HG03442 (cell line): ENCODE measurements around the gene TMEM145.
"Not testable (repeated sequence)": the region's sequence is repeated elsewhere in the genome, so short reads cannot be mapped to it uniquely, and the experiment has no call there.

ENCODE experiments used
- ATAC-seq: cut with Tn5 transposase; IDR thresholded peaks from one replicate; pipeline ENCODE4 v1.9.1; 2021; ENCODE audit warnings: mild to moderate bottlenecking, moderate library complexity; ENCODE audit not compliant: unreplicated experiment

The TMEM145 gene

DNA sequence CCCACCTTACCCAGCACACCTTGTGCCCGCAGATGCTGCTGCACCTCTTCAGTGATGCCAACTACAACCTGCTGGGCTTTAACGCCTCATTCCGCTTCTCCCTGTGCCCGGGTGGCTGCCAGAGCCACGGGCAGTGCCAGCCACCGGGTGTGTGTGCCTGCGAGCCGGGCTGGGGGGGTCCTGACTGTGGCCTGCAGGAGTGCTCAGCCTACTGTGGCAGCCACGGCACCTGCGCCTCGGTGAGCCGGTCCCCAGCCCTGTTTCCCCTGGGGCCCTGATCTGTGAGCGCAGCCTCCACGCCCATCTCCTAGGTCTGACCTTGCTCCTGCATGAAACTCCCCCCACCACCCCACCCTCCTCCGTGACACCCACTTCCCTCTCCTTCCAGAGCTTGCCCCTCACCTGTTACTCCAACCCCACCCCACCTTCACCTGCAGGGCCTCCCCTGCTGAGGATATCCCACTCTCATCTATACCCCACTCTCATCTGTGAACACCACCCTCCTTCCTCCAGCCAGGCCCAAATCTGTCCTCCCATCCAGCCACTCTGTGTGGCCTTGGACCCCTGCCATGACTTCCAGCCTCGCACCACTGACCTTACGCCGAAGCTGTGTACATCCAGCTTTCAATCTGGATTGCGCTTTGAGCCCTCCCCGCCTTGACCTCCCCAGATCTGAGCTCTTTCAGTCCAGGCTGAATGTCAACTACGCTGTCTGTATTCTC is 21.0 kb downstream of the TMEM145 start:
- no peak for ATAC-seq

DNA sequence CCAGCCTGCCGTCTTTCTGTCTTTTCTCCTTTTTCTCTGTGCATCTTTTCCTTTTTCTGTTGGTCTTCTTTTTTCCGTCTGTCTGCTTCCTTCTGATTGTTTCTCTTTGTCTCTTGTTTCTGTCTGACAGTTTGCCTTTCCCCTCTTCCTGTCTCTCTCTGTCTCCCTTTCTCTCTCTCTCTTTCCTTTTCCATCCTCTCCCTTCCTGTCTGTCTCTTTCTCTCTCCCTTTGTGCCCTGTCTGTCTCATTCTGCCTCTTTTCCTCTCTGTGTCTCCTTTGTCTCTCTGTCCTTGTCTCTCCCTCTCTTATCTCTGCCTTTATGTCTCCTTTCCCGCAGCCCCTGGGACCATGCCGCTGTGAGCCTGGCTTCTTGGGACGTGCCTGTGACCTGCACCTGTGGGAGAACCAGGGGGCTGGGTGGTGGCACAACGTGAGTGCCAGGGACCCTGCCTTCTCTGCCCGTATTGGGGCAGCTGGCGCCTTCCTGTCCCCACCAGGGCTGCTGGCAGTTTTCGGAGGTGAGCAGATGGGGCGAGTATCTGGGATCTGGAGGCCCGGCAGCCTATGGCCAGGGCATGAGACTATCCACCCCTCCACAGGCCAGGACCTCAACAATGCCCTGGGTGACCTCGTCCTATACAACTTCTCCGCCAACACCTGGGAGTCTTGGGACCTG is 21.7 kb downstream of the TMEM145 start:
- ATAC-seq: no peak

DNA sequence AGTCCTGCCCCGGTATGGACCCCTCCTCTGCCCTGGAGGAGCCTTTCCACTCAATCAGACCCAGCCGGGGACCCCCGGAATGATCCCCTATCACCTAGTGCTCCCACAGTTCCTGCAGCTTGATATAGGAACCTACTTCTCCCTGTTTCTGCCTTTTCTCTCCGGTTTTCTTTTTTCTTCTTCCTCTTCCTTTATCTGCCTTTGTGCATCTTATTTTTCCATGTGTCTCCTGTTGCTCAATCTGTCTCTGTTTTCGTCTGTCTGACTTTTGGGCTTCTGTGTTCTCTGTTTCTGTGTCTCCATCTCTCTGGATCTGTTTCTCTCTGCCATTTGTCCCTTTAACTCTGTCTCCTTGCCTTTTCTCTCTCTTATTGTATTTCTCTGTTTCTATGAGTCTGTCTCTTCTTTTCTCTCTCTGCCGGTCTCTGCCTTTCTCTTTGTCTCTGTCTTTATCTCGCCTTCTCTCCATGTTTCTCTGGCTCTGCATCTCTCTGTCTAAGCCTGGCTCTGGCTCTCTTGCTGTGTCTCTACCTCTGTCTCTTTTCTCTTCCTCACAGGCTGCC is 22.3 kb downstream of the TMEM145 start:
- ATAC-seq: no peak

- ATAC-seq: no peak
Observed at GRCh38 chr19:42335971-42336370, 22.9 kb downstream of the TMEM145 start.

DNA sequence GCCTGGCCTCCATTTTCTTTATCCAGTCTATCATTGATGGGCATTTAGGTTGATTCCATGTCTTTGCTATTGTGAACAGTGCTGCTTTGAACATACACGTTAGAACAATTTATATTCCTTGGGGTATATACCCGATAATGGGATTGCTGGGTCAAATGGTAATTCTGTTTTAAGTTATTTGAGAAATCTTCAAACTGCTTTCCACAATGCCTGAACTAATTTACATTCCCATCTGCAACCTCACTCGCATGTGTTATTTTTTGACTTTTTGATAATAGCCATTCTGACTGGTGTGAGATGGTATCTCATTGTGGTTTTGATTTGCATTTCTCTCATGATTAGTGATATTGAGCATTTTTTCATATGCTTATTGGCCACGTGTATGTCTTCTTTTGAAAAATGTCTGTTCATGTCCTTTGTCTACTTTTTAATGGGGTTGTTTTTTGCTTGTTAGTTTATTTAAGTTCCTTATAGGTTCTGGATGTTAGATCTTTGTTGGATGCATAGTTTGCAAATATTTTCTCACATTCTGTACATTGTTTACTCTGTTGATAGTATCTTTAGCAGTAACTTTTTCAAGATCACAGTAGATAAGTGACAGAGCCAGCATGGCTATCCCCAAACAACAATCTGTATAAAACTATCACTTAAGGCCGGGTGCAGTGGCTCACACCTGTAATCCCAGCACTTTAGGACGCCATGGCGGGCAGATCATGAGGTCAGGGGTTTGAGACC is 26.2 kb downstream of the TMEM145 start:
- not testable (repeated sequence) for ATAC-seq

- not testable (repeated sequence) for ATAC-seq
Observed at GRCh38 chr19:42339922-42340321, 26.8 kb downstream of the TMEM145 start.

DNA sequence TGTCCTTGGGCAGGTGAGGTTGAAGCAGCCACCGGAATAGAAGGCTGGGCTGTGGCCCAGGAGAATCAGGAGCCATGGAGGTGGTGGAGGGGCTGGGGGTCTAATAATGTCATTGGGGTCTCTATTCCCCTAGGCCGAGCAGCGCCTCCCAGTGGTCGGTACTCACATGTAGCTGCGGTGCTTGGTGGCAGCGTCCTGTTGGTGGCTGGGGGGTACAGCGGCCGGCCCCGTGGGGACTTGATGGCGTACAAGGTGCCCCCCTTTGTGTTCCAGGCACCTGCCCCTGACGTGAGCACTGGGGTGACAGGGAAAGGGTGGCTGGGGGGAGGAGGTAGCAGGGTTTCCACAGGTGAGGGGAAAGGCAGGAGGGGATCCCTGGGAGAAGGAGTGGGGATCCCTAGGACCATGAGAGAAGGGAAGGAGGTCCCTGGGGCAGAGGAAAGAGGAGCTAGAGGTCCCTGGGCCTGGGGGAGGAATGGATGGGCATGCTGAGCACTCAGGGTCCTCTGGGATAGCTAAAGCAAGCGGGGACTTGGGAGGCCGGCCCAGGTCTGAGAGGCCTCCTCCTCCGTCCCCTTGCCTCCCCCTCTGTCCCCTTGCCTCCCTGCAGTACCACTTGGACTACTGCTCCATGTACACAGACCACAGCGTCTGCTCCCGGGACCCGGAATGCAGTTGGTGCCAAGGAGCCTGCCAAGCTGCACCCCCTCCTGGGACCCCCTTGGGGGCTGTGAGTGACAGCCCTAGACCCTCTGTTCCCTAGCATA is 30.4 kb downstream of the TMEM145 start:
- ATAC-seq: no peak

GRCh38 chr19:42344336-42344893 is 31.3 kb downstream of the TMEM145 start:
- no peak for ATAC-seq

- ATAC-seq: no peak
Observed at GRCh38 chr19:42345191-42345812, 32.2 kb downstream of the TMEM145 start.

GRCh38 chr19:42348211-42348610 is 35.1 kb downstream of the TMEM145 start:
- ATAC-seq: no peak

- no peak for ATAC-seq
Observed at GRCh38 chr19:42349378-42350107, 36.4 kb downstream of the TMEM145 start.

GRCh38 chr19:42350417-42350816 is 37.3 kb downstream of the TMEM145 start:
- no peak for ATAC-seq

- ATAC-seq: no peak
Observed at GRCh38 chr19:42351079-42351735, 38.1 kb downstream of the TMEM145 start.

DNA sequence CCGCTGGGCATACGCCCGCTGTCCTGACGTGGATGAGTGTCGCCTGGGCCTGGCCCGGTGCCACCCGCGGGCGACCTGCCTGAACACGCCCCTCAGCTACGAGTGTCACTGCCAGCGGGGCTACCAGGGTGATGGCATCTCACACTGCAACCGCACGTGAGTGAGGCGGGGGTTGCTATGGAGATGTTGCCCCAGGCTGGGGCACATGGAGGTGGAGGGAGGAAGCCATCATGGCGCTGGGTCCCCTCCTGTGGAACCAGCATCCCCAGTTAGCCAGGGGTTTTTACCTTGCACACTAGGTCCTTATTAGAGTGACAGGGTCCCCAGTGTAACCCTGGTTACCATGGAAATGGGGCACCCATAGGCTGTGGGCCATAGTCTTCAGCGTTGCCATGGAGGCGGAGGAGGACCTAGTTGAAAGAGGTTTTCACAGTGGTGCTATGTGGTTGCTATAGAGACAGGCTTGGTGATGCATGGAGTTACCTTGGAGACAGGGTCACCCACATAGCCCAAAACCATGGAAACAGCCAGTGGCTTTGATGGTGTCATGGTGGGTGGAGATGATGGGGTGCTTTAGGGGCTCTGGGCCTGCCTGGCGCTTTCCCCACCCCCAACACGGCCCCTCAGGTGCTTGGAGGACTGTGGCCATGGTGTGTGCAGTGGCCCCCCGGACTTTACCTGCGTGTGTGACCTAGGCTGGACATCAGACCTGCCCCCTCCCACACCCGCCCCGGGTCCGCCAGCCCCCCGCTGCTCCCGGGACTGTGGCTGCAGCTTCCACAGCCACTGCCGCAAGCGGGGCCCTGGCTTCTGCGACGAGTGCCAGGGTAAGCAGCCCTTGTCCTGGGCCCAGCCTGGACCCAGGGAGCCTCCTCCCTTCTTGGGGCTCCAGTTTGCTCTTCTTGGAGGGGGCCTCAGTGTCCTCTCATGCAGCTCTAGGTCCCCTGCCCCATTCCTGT is 39.5 kb downstream of the TMEM145 start:
- ATAC-seq: no peak

- ATAC-seq: no peak
Observed at GRCh38 chr19:42353341-42354015, 40.4 kb downstream of the TMEM145 start.

DNA sequence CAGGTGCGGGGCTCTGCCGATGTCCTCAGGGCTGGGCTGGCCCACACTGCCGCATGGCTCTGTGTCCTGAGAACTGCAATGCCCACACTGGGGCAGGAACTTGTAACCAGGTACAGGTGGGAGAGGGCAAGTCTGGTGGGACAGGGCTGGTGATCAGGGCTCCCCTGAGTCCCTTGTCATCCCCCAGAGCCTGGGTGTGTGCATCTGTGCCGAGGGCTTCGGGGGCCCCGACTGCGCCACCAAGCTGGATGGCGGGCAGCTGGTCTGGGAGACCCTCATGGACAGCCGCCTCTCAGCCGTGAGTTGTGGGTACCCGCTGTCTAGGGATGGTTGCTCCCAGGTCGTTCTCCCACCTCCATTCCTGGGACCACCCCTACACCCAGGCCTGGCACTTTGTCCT is 42.8 kb downstream of the TMEM145 start:
- no peak for ATAC-seq

DNA sequence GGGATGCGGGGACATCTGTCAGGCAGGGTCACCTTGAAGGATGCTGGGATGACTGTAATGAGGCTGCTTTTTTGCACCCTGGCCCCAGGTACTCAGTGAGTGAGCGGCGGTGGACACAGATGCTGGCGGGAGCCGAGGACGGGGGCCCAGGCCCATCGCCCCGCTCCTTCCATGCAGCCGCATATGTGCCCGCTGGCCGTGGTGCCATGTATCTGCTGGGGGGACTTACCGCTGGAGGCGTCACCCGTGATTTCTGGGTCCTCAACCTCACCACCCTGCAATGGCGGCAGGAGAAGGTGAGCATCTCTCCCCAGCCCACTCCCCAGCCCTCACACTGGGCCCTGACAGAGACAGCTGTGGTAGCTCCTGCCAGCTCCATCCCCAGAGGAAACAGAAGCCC is 43.6 kb downstream of the TMEM145 start:
- no peak for ATAC-seq
